Upper lobe of right lung (tissue), 1 donor: ENCODE results near the gene C10orf105. TPM values are rescaled to one million over a fixed set of nuclear protein-coding genes. Genes with fewer than 3 reads are reported as not detected.
A peak's percentile ranks its signal among the peaks of the same experiment; 100 is the strongest.

Experiments
- ATAC-seq: fragments of 200-7000 bp; cut with Tn5 transposase; one replicate; pipeline ENCODE4 v1.9.1; 2020; ENCODE audit warnings: mild to moderate bottlenecking, moderate library complexity
- DNase-seq: peaks from one replicate; pipeline ENCODE4 v3.0.0-alpha.2; 2020
- H3K27ac ChIP-seq: fragments of 200-600 bp; one replicate; pipeline ENCODE4 v1.8.0; 2022
- H3K27me3 ChIP-seq: fragments of 200-600 bp; one replicate; pipeline ENCODE4 v1.8.0; 2022; ENCODE audit warnings: mild to moderate bottlenecking
- H3K36me3 ChIP-seq: fragments of 200-600 bp; one replicate; pipeline ENCODE4 v1.8.0; 2022
- H3K4me1 ChIP-seq: fragments of 200-600 bp; one replicate; pipeline ENCODE4 v1.8.0; 2022
- H3K4me3 ChIP-seq: fragments of 200-600 bp; one replicate; pipeline ENCODE4 v1.8.0; 2022; ENCODE audit warnings: mild to moderate bottlenecking
- H3K9me3 ChIP-seq: fragments of 200-600 bp; one replicate; pipeline ENCODE4 v1.8.0; 2022
- intact Hi-C: fragments of 100-400 bp; cut with DNase I; formaldehyde crosslinking; loops from one replicate; pipeline ENCODE4 v1.11.0; 2022
- total RNA-seq: library from RNA; stranded (reverse); fragmentation: NEBNext Ultra II Directional; extraction: Animal tissue kit (Norgen Biotek cat#: 25700); gene quantifications from one replicate; pipeline ENCODE4 v1.2.1, GENCODE V29; 2021
- TF ChIP-seq, protein P1 (sequence below): fragments of 200-600 bp; IDR thresholded peaks from one replicate; pipeline ENCODE4 v1.8.0; 2022; ENCODE audit warnings: antibody characterized with exemption
- donor health status: DM: no; HTN: yes; CAD: no; lungs with severe emphysema.

The C10orf105 gene
- total RNA-seq, 1 donor from 2014 or later, result 0.52 TPM

DNA sequence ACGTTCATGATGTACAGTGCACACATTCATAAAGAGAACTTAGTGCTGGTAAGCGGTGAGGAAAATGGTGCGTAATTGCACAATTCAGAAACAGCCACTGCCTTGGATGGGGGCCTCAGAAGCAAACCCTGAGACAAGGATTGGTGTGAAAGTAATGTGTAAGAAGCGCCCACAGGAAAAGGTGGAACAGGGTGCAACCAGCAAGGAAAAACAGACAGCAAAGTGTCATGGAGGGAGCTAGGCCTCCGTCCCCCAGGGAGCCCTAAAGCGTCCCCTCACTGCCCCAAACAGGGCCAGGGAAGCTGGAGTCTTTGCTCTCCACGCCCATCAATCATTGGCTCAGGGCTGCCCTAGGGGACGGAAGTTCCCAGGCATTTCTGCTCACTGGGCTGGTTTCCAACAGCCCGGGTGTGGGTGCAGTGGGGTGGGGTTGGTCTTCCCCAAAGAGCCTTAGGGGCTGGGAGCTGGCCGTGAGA is 9.6 kb upstream of the C10orf105 start:
- ATAC-seq, result peak; percentile 58
- Histone ChIP-seq H3K27ac (peak overlapping the region; percentile 86), H3K9me3 (no peaks in the 10 kb centered on the region), H3K36me3 (no peaks in the 10 kb centered on the region), H3K4me1 (peaks cover 39% of the 10 kb centered on the region), H3K4me3 (no peak overlapping the region), H3K27me3 (no peaks in the 10 kb centered on the region)
- peak; percentile 79 for DNase-seq
- intact Hi-C loops, result no loop called here
- TF ChIP-seq, protein P1, sequence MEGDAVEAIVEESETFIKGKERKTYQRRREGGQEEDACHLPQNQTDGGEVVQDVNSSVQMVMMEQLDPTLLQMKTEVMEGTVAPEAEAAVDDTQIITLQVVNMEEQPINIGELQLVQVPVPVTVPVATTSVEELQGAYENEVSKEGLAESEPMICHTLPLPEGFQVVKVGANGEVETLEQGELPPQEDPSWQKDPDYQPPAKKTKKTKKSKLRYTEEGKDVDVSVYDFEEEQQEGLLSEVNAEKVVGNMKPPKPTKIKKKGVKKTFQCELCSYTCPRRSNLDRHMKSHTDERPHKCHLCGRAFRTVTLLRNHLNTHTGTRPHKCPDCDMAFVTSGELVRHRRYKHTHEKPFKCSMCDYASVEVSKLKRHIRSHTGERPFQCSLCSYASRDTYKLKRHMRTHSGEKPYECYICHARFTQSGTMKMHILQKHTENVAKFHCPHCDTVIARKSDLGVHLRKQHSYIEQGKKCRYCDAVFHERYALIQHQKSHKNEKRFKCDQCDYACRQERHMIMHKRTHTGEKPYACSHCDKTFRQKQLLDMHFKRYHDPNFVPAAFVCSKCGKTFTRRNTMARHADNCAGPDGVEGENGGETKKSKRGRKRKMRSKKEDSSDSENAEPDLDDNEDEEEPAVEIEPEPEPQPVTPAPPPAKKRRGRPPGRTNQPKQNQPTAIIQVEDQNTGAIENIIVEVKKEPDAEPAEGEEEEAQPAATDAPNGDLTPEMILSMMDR, result no peak

DNA sequence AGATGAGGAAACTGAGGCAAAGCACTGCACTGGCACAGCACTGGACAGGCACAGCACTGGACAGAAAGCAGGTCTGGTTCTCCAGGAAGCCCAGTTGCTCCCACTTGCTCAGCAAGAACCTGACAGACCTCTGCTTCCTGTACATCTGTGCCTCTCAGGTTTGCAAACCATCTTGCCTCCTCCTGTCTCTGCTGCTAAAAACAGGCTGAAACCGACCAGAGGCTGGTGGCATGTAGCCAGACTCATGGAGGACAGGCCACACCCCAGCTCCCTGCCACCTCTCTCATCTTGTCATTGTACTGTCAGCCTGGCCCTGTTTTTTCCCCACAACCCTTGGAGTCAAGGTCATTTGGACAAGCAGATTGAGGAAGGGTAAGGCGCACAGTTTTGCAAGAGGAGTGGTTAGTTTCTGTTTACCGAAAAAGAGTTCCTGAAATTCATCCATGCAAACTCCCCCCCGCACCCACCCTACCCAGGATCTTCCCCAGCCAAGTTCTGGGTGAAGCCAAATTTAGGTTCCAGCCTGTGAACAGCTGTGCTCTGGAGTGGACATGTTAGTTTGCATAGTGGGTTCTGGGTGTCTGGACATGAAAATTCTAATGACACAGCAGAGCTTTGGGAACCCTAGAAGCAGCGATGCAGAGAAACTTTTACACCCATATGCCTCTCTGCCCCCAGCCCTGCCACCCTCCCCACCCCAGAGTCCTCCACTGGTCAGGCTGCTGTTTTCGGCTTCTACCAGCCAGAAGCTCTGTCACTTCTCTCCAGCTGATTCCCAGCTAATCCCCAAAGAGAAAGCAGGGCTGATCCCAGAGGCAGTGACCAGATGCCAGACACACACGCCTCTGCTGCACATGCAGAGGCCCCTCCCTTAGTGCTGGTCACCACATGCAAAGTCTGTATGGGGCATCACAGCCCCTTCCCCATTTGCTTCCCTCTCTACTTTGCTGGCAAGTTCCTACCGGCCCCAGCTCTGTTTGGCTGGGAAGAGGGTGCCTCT is 8.5 kb upstream of the C10orf105 start:
- H3K4me1 ChIP-seq, result peaks cover 39% of the 10 kb centered on the region
- DNase-seq (no peak), ATAC-seq (peak; percentile 60)
- peak overlapping the region; percentile 86 for H3K27ac ChIP-seq
- intact Hi-C loops, result no loop called here
- H3K27me3 ChIP-seq, result no peaks in the 10 kb centered on the region
- no peaks in the 10 kb centered on the region for H3K36me3 ChIP-seq
- TF ChIP-seq, protein P1, result no peak
- H3K9me3 ChIP-seq, result no peaks in the 10 kb centered on the region
- H3K4me3 ChIP-seq, result no peak overlapping the region

DNA sequence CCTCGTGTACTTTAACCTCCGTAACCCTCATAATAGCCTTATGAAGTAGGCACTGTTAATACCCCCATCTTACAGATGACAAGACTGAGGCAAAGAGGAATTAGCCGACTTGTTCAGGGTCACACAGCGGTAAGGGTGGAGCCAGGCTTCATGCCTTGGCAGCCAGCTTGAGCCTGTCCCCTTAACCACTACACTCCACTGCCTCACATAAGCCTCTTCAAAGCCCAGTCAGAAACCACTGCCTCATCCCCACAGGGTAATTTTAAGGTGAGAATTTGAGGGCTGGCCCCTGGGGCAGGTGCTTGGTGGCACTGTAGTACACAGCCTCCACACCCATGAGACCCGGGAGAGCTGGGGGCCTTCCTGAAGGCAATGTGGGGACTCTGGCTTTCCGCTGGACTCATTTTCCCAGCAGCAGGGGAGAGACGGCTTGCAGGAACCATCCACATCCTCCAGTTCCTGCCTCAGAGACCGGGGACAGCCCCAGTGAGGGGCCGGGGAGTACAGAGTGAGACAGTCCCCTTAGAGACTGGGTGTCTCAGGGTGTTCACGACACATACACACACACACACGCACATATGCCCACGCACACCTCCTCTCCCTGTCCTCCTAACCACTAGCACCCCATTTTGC is 7.6 kb upstream of the C10orf105 start:
- H3K9me3 ChIP-seq, result no peaks in the 10 kb centered on the region
- TF ChIP-seq, protein P1, result no peak
- DNase-seq (no peak), ATAC-seq (peak; percentile 11)
- H3K4me3 ChIP-seq, result no peak overlapping the region
- intact Hi-C loops, result no loop called here
- H3K27me3 ChIP-seq, result no peaks in the 10 kb centered on the region
- H3K27ac ChIP-seq, result peak overlapping the region; percentile 86
- no peaks in the 10 kb centered on the region for H3K36me3 ChIP-seq
- H3K4me1 ChIP-seq, result peaks cover 39% of the 10 kb centered on the region

DNA sequence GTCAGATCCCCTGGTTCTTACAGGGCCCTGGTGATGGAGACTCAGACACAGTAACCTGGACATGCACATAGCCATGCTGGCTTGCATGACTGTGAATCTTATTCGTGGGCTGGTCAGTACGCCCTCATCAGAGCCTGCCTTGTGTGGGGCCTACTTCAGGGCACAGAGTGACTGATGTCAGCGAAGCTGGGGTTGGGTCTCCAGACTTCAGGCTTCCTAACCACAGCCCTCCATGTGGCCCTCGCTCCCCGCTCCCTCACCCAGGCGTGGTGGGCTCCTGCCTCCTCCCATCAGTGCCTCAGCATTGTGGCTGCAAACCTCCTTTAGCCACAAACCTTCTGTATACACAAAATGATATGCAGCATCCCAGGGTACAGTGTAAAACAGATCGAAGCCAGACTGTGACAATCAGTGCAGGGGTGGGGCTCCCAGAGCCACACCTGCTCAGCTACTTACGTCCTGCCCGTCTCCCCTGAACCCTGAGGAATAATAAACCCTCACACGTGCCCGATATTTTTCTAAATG is 7.1 kb upstream of the C10orf105 start:
- ATAC-seq (no peak), DNase-seq (no peak)
- Histone ChIP-seq H3K9me3 (no peaks in the 10 kb centered on the region), H3K27ac (peak overlapping the region; percentile 86), H3K36me3 (no peaks in the 10 kb centered on the region), H3K27me3 (no peaks in the 10 kb centered on the region), H3K4me3 (no peak overlapping the region), H3K4me1 (peaks cover 39% of the 10 kb centered on the region)
- intact Hi-C loops, result no loop called here
- TF ChIP-seq, protein P1, result no peak

DNA sequence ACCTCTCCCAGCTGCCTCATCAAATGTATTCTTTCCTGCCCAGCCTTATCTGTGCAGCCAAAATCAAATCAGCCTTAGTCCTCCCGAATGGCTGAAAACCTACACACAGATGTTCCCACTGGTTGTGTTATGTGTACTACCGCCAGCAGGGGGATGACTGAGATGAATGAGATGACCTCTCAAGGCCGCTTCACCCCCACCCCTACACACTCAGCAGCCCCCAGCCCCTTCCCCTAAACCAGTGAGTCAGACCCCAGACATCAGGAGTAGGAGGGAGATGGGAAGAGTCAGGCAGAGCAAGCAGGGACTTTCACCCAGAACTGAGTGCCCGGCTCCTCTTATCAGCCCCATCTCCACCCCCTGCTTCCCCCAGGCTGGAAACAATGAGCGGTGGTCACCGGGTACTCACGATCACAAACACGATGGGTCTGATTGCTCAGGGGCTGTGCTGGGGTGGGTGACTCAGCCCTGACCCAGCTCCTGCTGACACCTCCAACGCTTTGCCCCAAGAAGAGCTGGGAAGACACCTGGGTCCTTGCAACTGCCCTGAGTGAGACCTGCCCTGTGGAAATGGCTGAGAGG is 6.5 kb upstream of the C10orf105 start:
- ATAC-seq (no peak), DNase-seq (no peak)
- H3K4me1 ChIP-seq, result peaks cover 39% of the 10 kb centered on the region
- H3K9me3 ChIP-seq, result no peaks in the 10 kb centered on the region
- H3K27ac ChIP-seq, result peak overlapping the region; percentile 86
- intact Hi-C loops, result no loop called here
- no peaks in the 10 kb centered on the region for H3K27me3 ChIP-seq
- H3K4me3 ChIP-seq, result no peak overlapping the region
- TF ChIP-seq, protein P1, result peak; percentile 38
- H3K36me3 ChIP-seq, result no peaks in the 10 kb centered on the region
